ACC112 (cell line): ENCODE measurements around the gene ASPDH.
"Not testable (repeated sequence)": the region's sequence is repeated elsewhere in the genome, so short reads cannot be mapped to it uniquely, and the experiment has no call there.

Source experiments
- H2AFZ ChIP-seq: fragments of 200-600 bp; sonication (generic); one replicate; pipeline ENCODE4 v1.6.0; 2017; ENCODE audit warnings: antibody characterized with exemption, low read length; ENCODE audit not compliant: unreplicated experiment
- H3K27ac ChIP-seq: fragments of 200-600 bp; sonication (generic); 2 replicates; pipeline ENCODE4 v1.5.1; 2014; ENCODE audit warnings: low read depth, mild to moderate bottlenecking, antibody characterized with exemption, low read length, moderate library complexity
- H3K27me3 ChIP-seq: fragments of 200-600 bp; sonication (generic); 2 replicates; pipeline ENCODE4 v1.6.1; 2014; ENCODE audit warnings: mild to moderate bottlenecking, antibody characterized with exemption, low read length, moderate library complexity, mixed read lengths; ENCODE audit not compliant: insufficient read depth
- H3K36me3 ChIP-seq: fragments of 200-600 bp; sonication (generic); 2 replicates; pipeline ENCODE4 v1.6.1; 2016; ENCODE audit warnings: mild to moderate bottlenecking, antibody characterized with exemption, low read length, moderate library complexity, mixed read lengths; ENCODE audit not compliant: insufficient read depth
- H3K4me1 ChIP-seq: fragments of 200-600 bp; sonication (generic); one replicate; pipeline ENCODE4 v1.6.1; 2016; ENCODE audit warnings: low read length, mixed read lengths; ENCODE audit not compliant: insufficient read depth, unreplicated experiment, control insufficient read depth
- H3K4me3 ChIP-seq: fragments of 200-600 bp; sonication (generic); 2 replicates; pipeline ENCODE4 v1.5.1; 2014; ENCODE audit warnings: mild to moderate bottlenecking, low read depth, low read length
- H3K79me2 ChIP-seq: fragments of 200-600 bp; sonication (generic); one replicate; pipeline ENCODE4 v1.6.0; 2016; ENCODE audit warnings: low read length; ENCODE audit not compliant: control insufficient read depth, unreplicated experiment, insufficient read depth

The ASPDH gene

DNA sequence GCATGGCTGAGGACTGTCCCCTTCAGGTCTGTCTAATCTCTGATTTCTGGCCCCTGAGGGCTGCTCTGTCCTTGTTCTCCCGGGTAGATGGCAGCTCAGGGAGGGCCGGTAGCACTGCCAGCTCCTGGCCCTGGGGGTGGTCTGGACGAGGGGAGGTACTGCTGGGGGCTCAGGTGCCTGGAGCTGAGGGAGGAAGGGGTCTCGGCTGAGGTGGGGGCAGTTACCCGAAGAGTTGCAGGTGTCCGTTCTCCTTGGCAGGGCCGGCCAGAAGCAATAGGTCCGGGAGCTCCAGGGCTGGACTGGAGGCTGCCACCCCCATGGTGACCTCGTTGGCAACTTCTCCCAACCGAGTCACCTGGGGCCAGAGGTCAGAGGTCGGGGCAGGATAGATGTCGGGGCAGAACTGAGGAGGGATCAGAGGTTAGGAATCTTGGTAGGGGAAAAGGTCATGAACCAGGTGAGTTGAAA, 38.6 kb downstream of the ASPDH start:
- H3K36me3 ChIP-seq, result no peaks in the 10 kb centered on the region
- H3K79me2 ChIP-seq, result peaks cover 9% of the 10 kb centered on the region
- H3K4me1 ChIP-seq, result peaks cover 6% of the 10 kb centered on the region
- no peak overlapping the region for H2AFZ ChIP-seq
- no peaks in the 10 kb centered on the region for H3K27me3 ChIP-seq
- no peak overlapping the region for H3K27ac ChIP-seq
- H3K4me3 ChIP-seq, result no peak overlapping the region

DNA sequence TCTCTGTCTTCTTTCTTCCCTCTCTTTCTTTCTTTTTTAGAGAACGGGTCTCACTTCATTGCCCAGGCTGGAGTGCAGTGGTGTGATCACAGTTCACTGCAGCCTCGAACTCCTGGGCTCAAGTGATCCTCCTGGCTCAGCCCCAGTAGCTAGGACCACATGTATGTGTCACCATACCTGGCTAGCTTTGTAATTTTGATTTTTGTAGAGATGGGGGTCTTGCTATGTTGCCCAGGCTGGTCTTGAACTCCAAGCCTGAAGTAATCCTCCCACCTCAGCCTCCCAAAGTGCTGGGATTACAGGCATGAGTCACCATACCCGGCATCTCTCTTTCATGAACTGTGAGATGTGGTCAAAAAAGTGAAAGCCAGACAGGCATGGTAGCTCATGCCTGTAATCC, 40.4 kb downstream of the ASPDH start:
- not testable (repeated sequence) for H3K79me2 ChIP-seq, H3K27ac ChIP-seq, H2AFZ ChIP-seq, H3K4me3 ChIP-seq, H3K27me3 ChIP-seq, H3K4me1 ChIP-seq, H3K36me3 ChIP-seq

DNA sequence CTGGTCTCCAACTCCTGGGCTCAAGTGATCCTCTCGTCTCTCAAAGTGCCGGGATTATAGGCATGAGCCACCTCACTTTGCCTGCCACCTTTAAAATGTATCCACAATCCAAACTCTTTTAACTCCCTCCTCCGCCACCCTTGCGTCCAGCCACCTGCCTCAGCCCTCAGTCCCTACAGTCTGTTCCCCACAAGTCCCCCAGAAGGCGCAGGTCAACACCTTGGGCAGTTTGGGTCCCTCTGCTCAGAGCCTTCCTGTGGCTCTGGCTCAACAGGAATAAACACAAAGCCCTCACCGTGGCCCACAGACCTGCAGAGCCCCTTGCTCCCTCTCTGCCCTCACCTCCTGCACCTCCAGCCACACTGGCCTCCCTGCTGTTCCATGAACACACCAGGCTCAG, 44.9 kb downstream of the ASPDH start:
- H3K27me3 ChIP-seq, result no peaks in the 10 kb centered on the region
- H3K27ac ChIP-seq, result no peak overlapping the region
- no peaks in the 10 kb centered on the region for H3K4me1 ChIP-seq
- H2AFZ ChIP-seq, result no peak overlapping the region
- H3K4me3 ChIP-seq, result no peak overlapping the region
- no peaks in the 10 kb centered on the region for H3K79me2 ChIP-seq
- no peaks in the 10 kb centered on the region for H3K36me3 ChIP-seq

DNA sequence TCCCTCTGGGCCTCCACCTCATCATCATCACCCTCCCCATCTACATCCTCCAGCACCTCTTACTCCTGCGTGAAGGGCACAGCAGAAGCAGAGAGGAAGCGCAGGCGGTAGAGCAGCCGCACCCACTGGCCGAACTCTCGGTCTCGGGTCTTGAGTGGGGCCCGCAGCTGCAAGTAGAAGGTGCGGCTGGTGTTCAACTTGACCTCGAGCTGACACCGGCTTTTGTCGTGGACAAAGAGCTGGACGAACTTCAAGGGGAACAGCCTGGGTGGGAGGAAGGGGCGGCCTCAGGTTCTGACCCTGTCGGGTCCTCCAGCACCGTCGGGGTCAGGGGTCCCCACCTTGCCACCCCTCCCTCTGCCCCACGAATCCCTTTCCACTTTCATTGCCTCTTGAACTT, 46.1 kb downstream of the ASPDH start:
- Histone ChIP-seq H3K27me3 (no peaks in the 10 kb centered on the region), H3K4me1 (no peaks in the 10 kb centered on the region), H3K79me2 (no peaks in the 10 kb centered on the region), H3K4me3 (no peak overlapping the region), H3K27ac (no peak overlapping the region), H3K36me3 (no peaks in the 10 kb centered on the region), H2AFZ (no peak overlapping the region)

DNA sequence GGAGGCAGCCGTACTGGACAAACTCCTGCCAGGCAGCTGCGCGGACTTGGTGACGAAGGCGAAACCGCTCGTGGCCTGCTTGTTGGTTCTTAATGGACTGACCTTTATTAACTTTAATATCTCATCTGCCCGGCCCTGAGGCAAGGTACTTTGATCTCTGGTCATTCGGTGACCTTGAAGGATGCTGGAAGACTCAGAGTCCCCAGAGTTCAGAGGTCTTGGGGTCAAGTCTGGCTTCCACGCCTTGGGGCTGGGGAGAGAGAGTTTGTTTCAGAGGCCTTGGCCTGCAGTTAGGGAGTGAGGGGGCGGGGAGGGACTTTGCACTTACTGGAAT, 47.0 kb downstream of the ASPDH start:
- no peak overlapping the region for H2AFZ ChIP-seq
- no peak overlapping the region for H3K27ac ChIP-seq
- H3K4me3 ChIP-seq, result no peak overlapping the region
- no peaks in the 10 kb centered on the region for H3K27me3 ChIP-seq
- no peaks in the 10 kb centered on the region for H3K36me3 ChIP-seq
- H3K79me2 ChIP-seq, result no peaks in the 10 kb centered on the region
- H3K4me1 ChIP-seq, result no peaks in the 10 kb centered on the region

DNA sequence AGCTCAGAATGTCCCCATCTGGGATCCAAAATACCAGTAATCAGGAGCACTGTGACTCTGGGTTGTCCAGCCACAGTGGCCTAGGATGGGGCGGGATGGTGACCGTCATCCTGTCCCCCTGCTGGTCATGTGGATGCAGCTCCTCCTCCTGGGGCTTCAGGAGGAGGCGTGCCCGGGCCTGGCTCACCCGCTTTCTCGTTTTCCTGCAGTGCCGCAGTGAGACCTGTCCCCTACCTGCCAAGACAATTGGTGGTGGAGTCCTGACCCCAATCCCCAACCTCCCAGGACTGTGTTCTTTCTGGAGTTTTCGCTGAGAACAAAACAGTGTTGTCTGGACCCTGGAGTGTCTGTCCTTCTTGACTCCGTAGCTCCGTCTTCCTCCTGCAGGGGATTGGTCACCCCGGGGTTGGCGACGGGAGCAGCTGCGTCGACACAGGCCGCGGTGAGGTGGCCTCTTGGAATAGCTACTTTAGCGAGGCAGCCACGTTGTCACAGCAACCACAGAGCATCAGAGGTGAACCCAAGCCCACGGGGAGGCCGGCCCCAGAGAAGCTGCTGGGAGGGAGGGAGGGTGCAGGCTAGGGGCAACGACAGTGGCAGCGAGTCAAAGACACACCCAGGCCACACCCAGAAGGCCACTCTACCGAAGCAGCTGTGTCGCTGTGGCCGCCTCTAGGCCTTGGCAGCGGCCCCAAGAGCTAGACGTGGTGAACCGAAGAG, 47.6 kb downstream of the ASPDH start:
- Histone ChIP-seq H3K36me3 (no peaks in the 10 kb centered on the region), H2AFZ (no peak overlapping the region), H3K79me2 (no peaks in the 10 kb centered on the region), H3K4me1 (no peaks in the 10 kb centered on the region), H3K27me3 (no peaks in the 10 kb centered on the region), H3K4me3 (no peak overlapping the region), H3K27ac (no peak overlapping the region)

DNA sequence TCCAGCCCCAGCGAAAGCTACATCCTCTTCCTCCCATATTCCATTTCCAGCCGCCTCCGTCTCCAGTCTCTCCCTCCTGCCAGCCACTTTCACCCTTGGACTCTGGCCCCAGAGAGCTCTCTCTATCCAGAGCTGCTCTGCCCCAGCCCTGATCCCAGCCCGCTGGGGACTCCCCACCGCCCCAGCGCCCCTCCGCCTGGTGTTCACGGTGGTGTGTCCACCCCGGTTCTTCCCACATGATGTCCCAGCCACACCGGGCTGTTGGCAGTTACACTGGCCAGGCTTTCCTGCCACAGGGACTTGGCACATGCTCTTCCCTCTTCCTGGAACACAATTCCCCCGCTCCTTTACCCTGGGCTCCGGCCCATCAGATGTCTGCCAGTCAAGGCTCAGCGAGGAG, 48.7 kb downstream of the ASPDH start:
- H3K4me3 ChIP-seq, result no peak overlapping the region
- H3K27me3 ChIP-seq, result no peaks in the 10 kb centered on the region
- peaks cover 1% of the 10 kb centered on the region for H3K4me1 ChIP-seq
- H3K36me3 ChIP-seq, result no peaks in the 10 kb centered on the region
- no peak overlapping the region for H3K27ac ChIP-seq
- no peak overlapping the region for H2AFZ ChIP-seq
- no peaks in the 10 kb centered on the region for H3K79me2 ChIP-seq

DNA sequence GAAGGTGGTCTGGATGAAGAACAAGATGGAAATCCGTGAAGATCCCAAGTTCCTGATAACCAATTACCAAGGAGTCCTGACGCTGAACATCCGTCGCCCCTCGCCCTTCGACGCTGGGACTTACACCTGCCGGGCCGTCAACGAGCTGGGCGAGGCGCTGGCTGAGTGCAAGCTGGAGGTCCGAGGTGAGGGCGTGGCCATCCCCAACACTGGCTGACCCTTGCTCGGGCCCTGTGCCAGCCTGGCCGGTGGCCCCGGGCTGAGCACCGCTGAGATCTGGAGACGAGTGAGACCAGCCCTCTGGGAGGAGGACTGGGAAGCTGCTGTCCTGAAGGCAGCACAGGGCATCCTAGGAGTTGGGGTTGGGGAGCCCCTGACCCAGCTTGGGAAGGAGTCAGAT, 49.4 kb downstream of the ASPDH start:
- Histone ChIP-seq H3K36me3 (no peaks in the 10 kb centered on the region), H3K4me3 (no peak overlapping the region), H3K27me3 (no peaks in the 10 kb centered on the region), H3K79me2 (no peaks in the 10 kb centered on the region), H3K4me1 (peaks cover 3% of the 10 kb centered on the region), H2AFZ (no peak overlapping the region), H3K27ac (no peak overlapping the region)

DNA sequence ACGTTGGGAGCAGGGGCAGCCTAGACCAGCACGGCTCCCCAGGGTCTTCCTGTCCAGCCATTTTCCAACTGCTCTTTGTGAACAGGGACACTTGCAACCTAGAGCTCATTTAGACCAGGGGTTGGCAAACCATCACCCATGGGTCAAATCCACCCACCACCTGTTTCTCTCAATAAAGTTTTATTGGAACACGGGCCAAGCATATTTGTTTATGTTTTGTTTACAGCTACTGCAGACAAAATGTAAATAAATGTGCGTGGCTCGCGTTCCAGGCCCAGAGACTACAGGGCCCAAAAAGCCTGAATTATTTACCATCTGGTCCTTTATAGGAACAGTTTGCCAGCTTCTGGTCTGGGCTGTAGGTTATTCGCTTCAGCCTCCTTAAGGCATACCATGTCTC, 50.7 kb downstream of the ASPDH start:
- H3K79me2 ChIP-seq, result no peaks in the 10 kb centered on the region
- no peaks in the 10 kb centered on the region for H3K36me3 ChIP-seq
- no peak overlapping the region for H3K27ac ChIP-seq
- H2AFZ ChIP-seq, result no peak overlapping the region
- peaks cover 3% of the 10 kb centered on the region for H3K4me1 ChIP-seq
- no peak overlapping the region for H3K4me3 ChIP-seq
- peaks cover 5% of the 10 kb centered on the region; the same call in 1 of the 2 replicates for H3K27me3 ChIP-seq
